ENCODE results near the gene ZNF592.

DNA sequence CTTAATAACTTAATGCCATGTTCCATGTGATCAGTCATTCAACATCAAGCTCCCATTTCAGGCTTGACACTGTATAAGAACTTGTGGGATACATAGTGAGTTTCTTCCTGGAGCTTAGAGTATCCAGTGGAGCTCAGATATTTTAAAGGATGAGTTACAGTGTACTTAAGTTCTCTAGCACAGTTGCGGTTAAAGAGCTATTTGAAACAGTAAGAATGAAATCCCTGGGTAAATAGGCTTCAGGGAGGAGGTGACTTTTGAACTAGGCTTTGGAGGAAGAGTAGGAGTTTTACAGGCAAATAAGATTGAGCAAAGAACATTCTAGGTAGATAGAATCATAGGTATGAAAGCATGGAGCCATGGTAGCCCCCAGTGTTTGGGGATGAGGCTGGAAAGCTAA, 3.8 kb downstream of the ZNF592 start:
- TF ChIP-seq ZNF614 (CRISPR knock-in tag; IDR thresholded peaks at IDR 0.05; ENCODE audit: borderline replicate concordance): no peak
- TF ChIP-seq ZNF777 (CRISPR knock-in tag; IDR thresholded peaks at IDR 0.05): no peak
- no peak for TF ChIP-seq TBL1XR1 (IDR thresholded peaks at IDR 0.05; ENCODE audit: borderline replicate concordance, low read length, partially characterized antibody)
- no peak for TF ChIP-seq ZBTB3 (CRISPR knock-in tag; IDR thresholded peaks at IDR 0.05; ENCODE audit: borderline replicate concordance, low read depth)
- TF ChIP-seq TAF15 (IDR thresholded peaks at IDR 0.05; ENCODE audit: low read depth, low read length, poor library complexity, severe bottlenecking): no peak
- TF ChIP-seq ZNF274 (CRISPR knock-in tag; IDR thresholded peaks at IDR 0.05): no peak
- TF ChIP-seq REST (IDR thresholded peaks at IDR 0.05; ENCODE audit: borderline replicate concordance in 1 of 2, low read depth in 1 of 2, low read length in 2 of 2): no peak
- TF ChIP-seq, protein P1, sequence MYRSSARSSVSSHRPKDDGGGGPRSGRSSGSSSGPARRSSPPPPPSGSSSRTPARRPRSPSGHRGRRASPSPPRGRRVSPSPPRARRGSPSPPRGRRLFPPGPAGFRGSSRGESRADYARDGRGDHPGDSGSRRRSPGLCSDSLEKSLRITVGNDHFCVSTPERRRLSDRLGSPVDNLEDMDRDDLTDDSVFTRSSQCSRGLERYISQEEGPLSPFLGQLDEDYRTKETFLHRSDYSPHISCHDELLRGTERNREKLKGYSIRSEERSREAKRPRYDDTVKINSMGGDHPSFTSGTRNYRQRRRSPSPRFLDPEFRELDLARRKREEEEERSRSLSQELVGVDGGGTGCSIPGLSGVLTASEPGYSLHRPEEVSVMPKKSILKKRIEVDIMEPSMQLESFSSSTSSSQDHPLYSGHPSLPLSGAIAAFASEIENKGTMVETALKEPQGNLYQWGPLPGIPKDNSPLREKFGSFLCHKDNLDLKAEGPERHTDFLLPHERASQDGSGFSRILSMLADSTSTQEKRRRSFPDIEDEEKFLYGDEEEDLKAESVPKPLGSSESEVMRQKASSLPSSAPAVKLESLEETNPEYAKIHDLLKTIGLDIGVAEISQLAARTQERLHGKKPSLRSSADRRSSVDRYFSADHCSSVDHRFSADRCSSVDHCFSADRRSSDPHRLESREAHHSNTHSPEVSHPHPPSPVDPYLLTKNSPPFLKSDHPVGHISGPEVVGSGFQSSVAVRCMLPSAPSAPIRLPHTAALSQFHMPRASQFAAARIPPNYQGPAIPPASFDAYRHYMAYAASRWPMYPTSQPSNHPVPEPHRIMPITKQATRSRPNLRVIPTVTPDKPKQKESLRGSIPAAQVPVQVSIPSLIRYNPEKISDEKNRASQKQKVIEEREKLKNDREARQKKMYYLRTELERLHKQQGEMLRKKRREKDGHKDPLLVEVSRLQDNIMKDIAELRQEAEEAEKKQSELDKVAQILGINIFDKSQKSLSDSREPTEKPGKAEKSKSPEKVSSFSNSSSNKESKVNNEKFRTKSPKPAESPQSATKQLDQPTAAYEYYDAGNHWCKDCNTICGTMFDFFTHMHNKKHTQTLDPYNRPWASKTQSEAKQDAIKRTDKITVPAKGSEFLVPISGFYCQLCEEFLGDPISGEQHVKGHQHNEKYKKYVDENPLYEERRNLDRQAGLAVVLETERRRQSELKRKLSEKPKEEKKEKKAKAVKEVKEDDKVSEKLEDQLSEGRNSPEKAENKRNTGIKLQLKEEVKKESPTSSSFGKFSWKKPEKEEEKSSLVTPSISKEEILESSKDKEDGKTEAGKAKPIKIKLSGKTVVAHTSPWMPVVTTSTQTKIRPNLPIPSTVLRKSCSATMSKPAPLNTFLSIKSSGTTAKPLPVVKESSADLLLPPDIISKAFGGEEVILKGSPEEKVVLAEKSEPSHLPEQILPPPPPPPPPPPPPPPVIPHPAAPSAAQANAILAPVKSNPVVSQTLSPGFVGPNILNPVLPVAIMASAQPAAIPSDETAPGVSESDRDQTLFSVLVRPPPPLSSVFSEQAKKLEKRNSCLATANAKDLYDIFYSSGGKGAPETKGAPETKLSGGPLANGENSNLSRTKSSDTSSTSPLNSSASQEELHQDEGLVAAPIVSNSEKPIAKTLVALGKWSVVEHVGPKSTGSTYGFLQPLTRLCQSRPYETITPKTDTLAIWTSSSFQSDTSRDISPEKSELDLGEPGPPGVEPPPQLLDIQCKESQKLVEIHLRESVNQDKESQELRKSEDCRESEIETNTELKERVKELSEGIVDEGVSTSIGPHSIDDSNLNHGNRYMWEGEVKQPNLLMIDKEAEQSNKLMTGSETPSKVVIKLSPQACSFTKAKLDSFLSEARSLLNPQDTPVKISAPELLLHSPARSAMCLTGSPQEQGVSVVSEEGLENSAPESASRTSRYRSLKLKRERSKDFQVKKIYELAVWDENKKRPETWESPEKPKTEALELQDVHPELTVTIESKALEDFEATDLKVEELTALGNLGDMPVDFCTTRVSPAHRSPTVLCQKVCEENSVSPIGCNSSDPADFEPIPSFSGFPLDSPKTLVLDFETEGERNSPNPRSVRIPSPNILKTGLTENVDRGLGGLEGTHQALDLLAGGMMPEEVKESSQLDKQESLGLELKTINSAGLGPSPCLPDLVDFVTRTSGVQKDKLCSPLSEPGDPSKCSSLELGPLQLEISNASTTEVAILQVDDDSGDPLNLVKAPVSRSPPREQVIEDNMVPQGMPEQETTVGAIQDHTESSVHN (CRISPR knock-in tag; IDR thresholded peaks at IDR 0.05): no peak
- no peak for TF ChIP-seq HOXA5 (CRISPR knock-in tag; IDR thresholded peaks at IDR 0.05)
- no peak for TF ChIP-seq ESRRA (CRISPR knock-in tag; IDR thresholded peaks at IDR 0.05; ENCODE audit: low read depth)
- no peak for TF ChIP-seq ZNF644 (CRISPR knock-in tag; IDR thresholded peaks at IDR 0.05; ENCODE audit: low read depth)
- TF ChIP-seq GATAD2A (CRISPR knock-in tag; IDR thresholded peaks at IDR 0.05): no peak; the same call in 1 of the 2 replicates
- no peak for TF ChIP-seq GATAD1 (CRISPR knock-in tag; IDR thresholded peaks at IDR 0.05)
- no peak for TF ChIP-seq POLR2A (IDR thresholded peaks at IDR 0.05; ENCODE audit: insufficient read depth in 1 of 2, low read depth in 2 of 2, low read length in 2 of 2)
